ENCODE results near the gene IL4.

- TF ChIP-seq CTCF (IDR thresholded peaks at IDR 0.05; ENCODE audit: extremely low read depth in 1 of 2, insufficient read depth in 1 of 2, low read depth in 1 of 2, low read length in 2 of 2): no peak
- TF ChIP-seq MAX (IDR thresholded peaks at IDR 0.05; ENCODE audit: insufficient read depth, insufficient read length): no peak
Observed at GRCh38 chr5:132667761-132668705, 5.8 kb upstream of the IL4 start.
